HepG2 (cell line): ENCODE data around the gene CISD3. TPM values are rescaled to one million over a fixed set of nuclear protein-coding genes. Genes with fewer than 3 reads are reported as not detected.
A peak's percentile ranks its signal among the peaks of the same experiment; 100 is the strongest.

Experiments used
- BCL6 ChIP-seq: IDR thresholded peaks from 2 replicates; pipeline ENCODE4 v1.6.1; 2016; ENCODE audit warnings: missing genetic modification reagents, missing compliant biosample characterization
- DZIP1 ChIP-seq: sonication (generic); formaldehyde crosslinking; IDR thresholded peaks from 2 replicates; pipeline ENCODE4 v1.5.0; 2020; ENCODE audit warnings: mild to moderate bottlenecking, missing genetic modification reagents
- EEA1 ChIP-seq: sonication (generic); formaldehyde crosslinking; IDR thresholded peaks from 2 replicates; pipeline ENCODE4 v1.5.1; 2020; ENCODE audit warnings: mild to moderate bottlenecking, missing genetic modification reagents, borderline replicate concordance
- EZH2 ChIP-seq: conservative IDR thresholded peaks from 2 replicates; pipeline ENCODE4 v1.6.1; 2012; ENCODE audit warnings: mild to moderate bottlenecking, low read depth, low read length, moderate library complexity
- FOXA1 ChIP-seq, 2 experiments: fragments of 450-650 bp in 1 of 2; sonication (generic) in 1 of 2; formaldehyde crosslinking in 1 of 2; IDR thresholded peaks; 2 replicates each; pipeline versions ENCODE4 v1.4.0 to v1.6.1; 2016 to 2020; ENCODE audit warnings: missing genetic modification reagents in 1 of 2
- GATAD1 ChIP-seq: IDR thresholded peaks from 2 replicates; pipeline ENCODE4 v1.6.1; 2016; ENCODE audit warnings: missing genetic modification reagents, missing compliant biosample characterization
- HOXA3 ChIP-seq: sonication (generic); formaldehyde crosslinking; IDR thresholded peaks from 2 replicates; pipeline ENCODE4 v1.5.0; 2020; ENCODE audit warnings: missing genetic modification reagents
- JDP2 ChIP-seq: sonication (generic); formaldehyde crosslinking; IDR thresholded peaks from 2 replicates; pipeline ENCODE4 v1.8.1; 2022; ENCODE audit warnings: missing genetic modification reagents, borderline replicate concordance
- LBX2 ChIP-seq: sonication (generic); formaldehyde crosslinking; IDR thresholded peaks from 2 replicates; pipeline ENCODE4 v1.5.0; 2020; ENCODE audit warnings: missing genetic modification reagents, mild to moderate bottlenecking, borderline replicate concordance
- NFE2 ChIP-seq: sonication (generic); formaldehyde crosslinking; IDR thresholded peaks from 2 replicates; pipeline ENCODE4 v1.4.0; 2020; ENCODE audit warnings: missing genetic modification reagents
- NR0B2 ChIP-seq: sonication (generic); formaldehyde crosslinking; IDR thresholded peaks from 2 replicates; pipeline ENCODE4 v1.4.0; 2020; ENCODE audit warnings: mild to moderate bottlenecking, missing genetic modification reagents
- PAX8 ChIP-seq: sonication (generic); formaldehyde crosslinking; IDR thresholded peaks from 2 replicates; pipeline ENCODE4 v1.8.0; 2022; ENCODE audit warnings: mild to moderate bottlenecking, missing genetic modification reagents, borderline replicate concordance
- POGK ChIP-seq: sonication (generic); formaldehyde crosslinking; conservative IDR thresholded peaks from 2 replicates; pipeline ENCODE4 v1.8.0; 2022; ENCODE audit warnings: mild to moderate bottlenecking, moderate library complexity, missing genetic modification reagents
- THAP11 ChIP-seq: IDR thresholded peaks from 2 replicates; pipeline ENCODE4 v1.6.1; 2016; ENCODE audit warnings: missing biosample characterization, missing genetic modification reagents
- THYN1 ChIP-seq: sonication (generic); formaldehyde crosslinking; IDR thresholded peaks from 2 replicates; pipeline ENCODE4 v1.8.1; 2023; ENCODE audit warnings: low read depth, mild to moderate bottlenecking, moderate library complexity, missing genetic modification reagents, borderline replicate concordance
- ZNF274 ChIP-seq: sonication (generic); formaldehyde crosslinking; IDR thresholded peaks from 2 replicates; pipeline ENCODE4 v1.5.1; 2020; ENCODE audit warnings: mild to moderate bottlenecking, missing genetic modification reagents
- ZNF333 ChIP-seq: sonication (generic); formaldehyde crosslinking; IDR thresholded peaks from 2 replicates; pipeline ENCODE4 v1.4.0; 2020; ENCODE audit warnings: mild to moderate bottlenecking, missing genetic modification reagents, borderline replicate concordance
- ZNF577 ChIP-seq: sonication (generic); formaldehyde crosslinking; IDR thresholded peaks from 2 replicates; pipeline ENCODE4 v1.4.0; 2020; ENCODE audit warnings: mild to moderate bottlenecking, low read depth, missing genetic modification reagents, borderline replicate concordance
- ZNF652 ChIP-seq: IDR thresholded peaks from 2 replicates; pipeline ENCODE4 v1.6.1; 2016; ENCODE audit warnings: low read depth, borderline replicate concordance
- ZNF816 ChIP-seq: sonication (generic); formaldehyde crosslinking; IDR thresholded peaks from 2 replicates; pipeline ENCODE4 v1.8.0; 2022; ENCODE audit warnings: missing genetic modification reagents, mild to moderate bottlenecking, borderline replicate concordance
- ZSCAN30 ChIP-seq: sonication (generic); formaldehyde crosslinking; IDR thresholded peaks from 2 replicates; pipeline ENCODE4 v1.5.0; 2020; ENCODE audit warnings: mild to moderate bottlenecking, missing genetic modification reagents
- polyA plus RNA-seq, 8 experiments: library from polyadenylated mRNA; depleted of rRNA in 3 of 8; stranded (reverse) in 7 of 8; unstranded in 1 of 8; fragments of >200 nt; fragmentation: Illumina TruSeq in 4 of 8; extraction: Trizol in 4 of 8; gene quantifications; 2 replicates each; pipeline versions ENCODE4 v1.2.1 to v1.2.3, GENCODE V29; 2011 to 2016; ENCODE audit warnings: low read depth in 4 of 8, missing spikeins in 1 of 8, mixed read lengths in 1 of 8; ENCODE audit not compliant: insufficient read depth in 1 of 8
- total RNA-seq, 5 experiments: library from RNA; depleted of rRNA; stranded (reverse); fragments of >200 nt; fragmentation: Illumina TruSeq; extraction: Trizol; gene quantifications; 2 replicates each; pipeline ENCODE4 v1.2.3, GENCODE V29; 2016; ENCODE audit warnings: low read depth in 1 of 5

The CISD3 gene
- total and polyA plus RNA-seq, 2 of the 13 experiments (the other 11 are each of a cell fraction or from before 2014, with no cell fraction given): 30.0 to 34.1 TPM

- peak; percentile 88; the same call in 1 of the 2 replicates for TF ChIP-seq DZIP1 (CRISPR knock-in tag)
- TF ChIP-seq FOXA1 (IDR thresholded peaks at IDR 0.05): no peak
- TF ChIP-seq FOXA1 (CRISPR knock-in tag; IDR thresholded peaks at IDR 0.05): peak; percentile 71
- TF ChIP-seq ZNF816 (CRISPR knock-in tag): peak; percentile 95
- TF ChIP-seq PAX8 (CRISPR knock-in tag): peak; percentile 49; the same call in 1 of the 2 replicates
- peak; percentile 67; the same call in 1 of the 2 replicates for TF ChIP-seq ZNF274 (CRISPR knock-in tag)
- peak; percentile 64; the same call in 1 of the 2 replicates for TF ChIP-seq LBX2 (CRISPR knock-in tag)
- peak; percentile 35; the same call in 1 of the 2 replicates for TF ChIP-seq ZNF652
- TF ChIP-seq ZNF333 (CRISPR knock-in tag): peak; percentile 94
- TF ChIP-seq POGK (CRISPR knock-in tag): peak; percentile 70; the same call in 1 of the 2 replicates
- TF ChIP-seq THYN1: peak; percentile 89; the same call in 1 of the 2 replicates
- no peak for TF ChIP-seq EZH2
- no peak for TF ChIP-seq NFE2 (CRISPR knock-in tag)
- TF ChIP-seq THAP11 (CRISPR knock-in tag): peak; percentile 90
- peak; percentile 87 for TF ChIP-seq GATAD1 (CRISPR knock-in tag)
- peak; percentile 89; the same call in 1 of the 2 replicates for TF ChIP-seq JDP2 (CRISPR knock-in tag)
- peak; percentile 96 for TF ChIP-seq HOXA3 (CRISPR knock-in tag)
- peak; percentile 73; the same call in 1 of the 2 replicates for TF ChIP-seq NR0B2 (CRISPR knock-in tag)
- TF ChIP-seq EEA1 (CRISPR knock-in tag): peak; percentile 81; the same call in 1 of the 2 replicates
- peak; percentile 97 for TF ChIP-seq BCL6 (CRISPR knock-in tag)
- TF ChIP-seq ZNF577 (CRISPR knock-in tag): 0 out of 2 replicates have a peak, but pooled peaks have one; percentile 30
- no peak; the same call in none of the 2 replicates for TF ChIP-seq ZSCAN30 (CRISPR knock-in tag)
Observed at GRCh38 chr17:38703742-38704605, 26.2 kb upstream of the CISD3 start (continued).
